Ureter (tissue), 1 donor: ENCODE data around the gene ZNF701. TPM values are rescaled to one million over a fixed set of nuclear protein-coding genes. Genes with fewer than 3 reads are reported as not detected.
A peak's percentile ranks its signal among the peaks of the same experiment; 100 is the strongest.
"Not testable (repeated sequence)": the region's sequence is repeated elsewhere in the genome, so short reads cannot be mapped to it uniquely, and the experiment has no call there.

ENCODE experiments used
- DNase-seq: peaks from one replicate; pipeline ENCODE4 v3.0.0-alpha.2; 2020; ENCODE audit warnings: low spot score
- total RNA-seq: library from RNA; stranded (reverse); gene quantifications from one replicate; pipeline ENCODE4 v1.2.4, GENCODE V29; 2023
- donor health status: DM: yes; HTN: yes; CAD: no.

Gene ZNF701
- 29.7 TPM for total RNA-seq

GRCh38 chr19:52570000-52570861 is at the start of gene ZNF701:
Gene ZNF701 (plus strand): TSS chr19:52570287. CDS start chr19:52574148, 3,861 bp downstream.
- peak; percentile 98 for DNase-seq

GRCh38 chr19:52522551-52522950 is 47.5 kb upstream of the ZNF701 start:
- DNase-seq, result no peak

- no peak for DNase-seq
Observed at GRCh38 chr19:52524086-52524485, 46.0 kb upstream of the ZNF701 start.

DNA sequence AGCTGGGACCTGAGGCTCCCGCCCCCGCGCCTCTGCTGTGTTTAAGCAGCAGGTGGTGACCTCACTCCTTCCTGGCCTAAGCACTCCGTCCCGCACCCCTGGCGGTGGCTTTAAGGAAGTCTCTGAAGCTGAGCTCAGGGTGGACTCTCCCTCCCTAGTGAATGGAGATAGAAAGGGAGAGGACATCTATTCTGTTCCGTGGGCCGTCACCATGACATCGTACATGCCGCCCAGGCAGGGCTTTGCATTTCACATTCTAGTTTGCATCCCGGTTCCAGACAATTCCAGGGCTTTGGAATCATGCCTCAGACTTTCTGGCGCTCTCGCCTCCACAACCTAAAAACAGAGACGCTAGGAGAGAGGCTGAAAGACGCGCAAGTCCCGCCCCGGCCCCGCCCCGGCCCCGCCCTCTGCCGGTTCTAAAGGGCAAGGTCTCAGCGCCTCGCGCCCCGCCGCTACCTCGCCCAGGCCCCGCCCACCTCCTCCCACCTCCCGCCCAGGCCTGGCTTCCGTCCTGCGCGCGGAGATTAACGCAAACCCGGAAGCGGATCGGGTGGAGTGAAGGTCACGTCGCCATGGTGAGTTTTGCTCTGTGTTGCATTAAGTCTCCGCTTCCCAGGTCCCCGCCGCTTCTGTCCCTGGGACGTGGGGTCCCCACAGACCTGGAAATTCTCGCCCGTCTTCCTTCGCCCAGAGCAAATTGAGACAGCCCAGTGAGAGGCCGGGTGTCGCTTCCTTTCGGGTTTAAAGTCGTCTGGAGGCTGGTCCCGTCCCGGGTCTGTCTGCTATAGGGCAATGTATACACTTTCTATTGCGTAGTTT is 42.7 kb upstream of the ZNF701 start, which contains the start of gene ZNF808:
Gene ZNF808, plus strand, starts transcription at position 535 of the 822 bp plus-strand sequence. CDS start 15,617 bp downstream, outside the sequence.
- DNase-seq, result peak; percentile 98

- no peak for DNase-seq
Observed at GRCh38 chr19:52527956-52528351, 42.1 kb upstream of the ZNF701 start.

DNA sequence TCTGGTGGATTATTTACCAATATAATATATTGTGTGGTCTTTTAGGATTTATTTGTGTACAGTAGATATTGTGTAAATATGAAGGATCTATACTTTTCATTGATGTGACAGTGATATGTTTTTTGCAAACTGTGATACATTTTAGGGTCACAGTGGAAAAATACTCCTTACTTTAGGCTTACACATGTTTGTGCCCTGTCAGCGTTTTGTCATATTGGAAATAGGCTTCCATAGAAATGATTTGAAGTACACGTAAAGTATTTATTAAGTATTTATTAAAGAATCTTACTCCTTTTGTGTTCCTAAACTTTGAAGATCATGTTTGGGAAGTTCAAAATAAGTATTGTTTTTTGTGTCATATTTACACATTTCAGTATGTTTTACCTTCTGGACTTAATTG is 37.6 kb upstream of the ZNF701 start:
- no peak for DNase-seq

DNA sequence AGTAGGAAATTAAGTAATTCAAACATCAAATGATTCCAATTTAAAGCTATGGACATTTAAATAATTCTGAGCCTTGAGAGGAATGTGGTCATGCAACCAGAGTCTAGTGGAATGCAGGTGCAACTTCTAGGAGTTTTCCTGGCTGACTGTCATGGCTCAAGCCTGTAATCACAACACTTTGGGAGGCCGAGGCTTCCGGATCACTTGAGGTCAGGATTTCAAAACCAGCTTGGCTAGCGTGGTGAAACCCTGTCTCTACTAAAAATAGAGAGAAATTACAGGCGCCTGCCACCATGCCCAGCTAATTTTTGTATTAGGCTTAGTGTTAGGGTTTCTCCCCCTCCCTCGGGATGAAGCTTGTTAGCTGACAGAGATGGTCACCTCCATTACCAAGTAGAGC is 36.2 kb upstream of the ZNF701 start:
- DNase-seq, result no peak

GRCh38 chr19:52535385-52535770 is 34.7 kb upstream of the ZNF701 start:
- not testable (repeated sequence) for DNase-seq

DNA sequence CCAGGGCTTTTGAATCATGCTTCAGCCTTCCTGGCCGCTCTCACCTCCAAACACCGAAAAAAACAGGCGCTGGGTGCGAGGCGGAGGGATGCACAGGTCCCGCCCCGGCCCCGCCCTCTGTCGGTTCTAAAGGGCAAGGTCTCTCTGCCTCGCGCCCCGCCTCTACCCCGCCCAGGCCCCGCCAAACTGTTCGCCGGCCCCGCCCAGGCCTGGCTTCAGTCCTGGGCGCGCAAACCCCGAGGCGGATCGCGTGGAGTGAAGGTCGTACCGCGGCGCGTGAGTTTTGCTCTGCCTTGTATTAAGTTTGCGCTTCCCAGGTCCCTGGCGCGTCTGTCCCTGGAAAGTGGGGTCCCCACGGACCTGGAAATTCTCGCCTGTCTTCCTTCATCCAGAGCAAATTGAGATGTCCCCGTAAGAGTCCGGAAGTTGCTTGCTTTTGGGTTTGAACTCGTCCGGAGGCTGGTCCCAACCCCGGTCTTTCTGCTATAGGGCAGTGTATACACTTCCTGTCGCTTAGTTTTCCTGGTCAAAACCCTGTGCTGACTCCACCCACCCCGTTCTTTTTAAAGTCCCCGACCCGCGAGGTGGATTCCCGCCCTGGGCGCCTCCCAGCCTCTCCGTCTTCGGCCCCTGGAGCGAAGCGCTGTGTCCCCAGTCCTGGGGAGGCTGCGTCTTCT is 34.2 kb upstream of the ZNF701 start:
- DNase-seq, result peak; percentile 85

GRCh38 chr19:52536448-52536800 is 33.7 kb upstream of the ZNF701 start:
- DNase-seq, result no peak

DNA sequence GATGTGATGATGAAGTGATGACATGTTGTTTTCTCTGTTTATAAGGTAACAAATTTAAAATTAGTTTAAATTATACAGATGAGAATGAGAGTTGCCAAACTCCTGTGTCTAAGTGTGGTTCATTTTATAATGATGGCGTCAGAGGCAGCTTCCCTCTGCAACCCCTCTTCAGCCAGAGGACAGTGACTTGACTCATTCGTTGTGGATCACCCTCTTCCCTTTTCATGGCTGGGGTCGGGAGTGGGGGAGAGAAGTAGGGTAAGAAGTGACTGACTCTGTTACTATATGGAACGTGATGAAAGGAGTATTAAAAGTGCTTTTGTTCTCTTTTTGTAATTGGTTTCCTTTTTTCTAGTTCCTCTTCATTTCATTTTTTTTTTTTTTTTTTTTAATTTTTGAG is 31.3 kb upstream of the ZNF701 start:
- DNase-seq, result not testable (repeated sequence)

DNA sequence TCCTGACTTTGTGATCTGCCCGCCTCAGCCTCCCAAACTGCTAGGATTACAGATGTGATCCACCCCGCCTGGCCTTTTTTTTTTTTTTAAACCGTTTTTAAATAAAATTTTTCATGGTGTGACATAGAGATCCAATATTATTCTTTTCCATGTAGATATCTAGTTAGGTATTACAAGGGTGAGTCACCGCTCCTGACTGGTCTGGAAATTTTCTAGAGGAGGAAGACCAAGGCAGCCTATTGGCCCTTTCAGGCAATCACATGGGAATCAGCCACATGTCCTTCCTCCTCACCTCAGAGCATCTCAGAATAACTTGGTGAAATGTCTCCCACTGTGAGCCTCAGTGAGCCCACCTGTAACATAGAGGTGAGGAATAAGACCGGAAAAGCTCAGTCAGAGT is 28.9 kb upstream of the ZNF701 start:
- not testable (repeated sequence) for DNase-seq

GRCh38 chr19:52541608-52542007 is 28.5 kb upstream of the ZNF701 start:
- no peak for DNase-seq

- not testable (repeated sequence) for DNase-seq
Observed at GRCh38 chr19:52542541-52542940, 27.5 kb upstream of the ZNF701 start.

- DNase-seq, result no peak
Observed at GRCh38 chr19:52542984-52543664, 27.0 kb upstream of the ZNF701 start.

DNA sequence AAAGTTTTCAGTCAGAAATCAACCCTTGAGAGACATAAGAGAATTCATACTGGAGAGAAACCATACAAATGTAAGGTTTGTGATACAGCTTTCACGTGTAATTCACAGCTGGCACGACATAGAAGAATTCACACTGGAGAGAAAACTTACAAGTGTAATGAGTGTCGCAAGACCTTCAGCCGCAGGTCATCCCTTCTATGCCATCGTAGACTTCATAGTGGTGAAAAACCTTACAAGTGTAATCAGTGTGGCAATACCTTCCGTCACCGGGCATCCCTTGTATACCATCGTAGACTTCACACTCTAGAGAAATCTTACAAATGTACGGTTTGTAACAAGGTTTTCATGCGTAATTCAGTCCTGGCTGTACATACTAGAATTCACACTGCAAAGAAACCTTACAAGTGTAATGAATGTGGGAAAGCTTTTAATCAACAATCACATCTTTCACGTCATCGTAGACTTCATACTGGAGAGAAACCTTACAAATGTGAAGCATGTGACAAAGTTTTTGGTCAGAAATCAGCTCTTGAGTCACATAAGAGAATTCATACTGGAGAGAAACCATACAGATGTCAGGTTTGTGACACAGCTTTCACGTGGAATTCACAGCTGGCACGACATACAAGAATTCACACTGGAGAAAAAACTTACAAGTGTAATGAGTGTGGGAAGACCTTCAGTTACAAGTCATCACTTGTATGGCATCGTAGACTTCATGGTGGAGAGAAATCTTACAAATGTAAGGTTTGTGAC is 15.7 kb upstream of the ZNF701 start:
- no peak for DNase-seq

DNA sequence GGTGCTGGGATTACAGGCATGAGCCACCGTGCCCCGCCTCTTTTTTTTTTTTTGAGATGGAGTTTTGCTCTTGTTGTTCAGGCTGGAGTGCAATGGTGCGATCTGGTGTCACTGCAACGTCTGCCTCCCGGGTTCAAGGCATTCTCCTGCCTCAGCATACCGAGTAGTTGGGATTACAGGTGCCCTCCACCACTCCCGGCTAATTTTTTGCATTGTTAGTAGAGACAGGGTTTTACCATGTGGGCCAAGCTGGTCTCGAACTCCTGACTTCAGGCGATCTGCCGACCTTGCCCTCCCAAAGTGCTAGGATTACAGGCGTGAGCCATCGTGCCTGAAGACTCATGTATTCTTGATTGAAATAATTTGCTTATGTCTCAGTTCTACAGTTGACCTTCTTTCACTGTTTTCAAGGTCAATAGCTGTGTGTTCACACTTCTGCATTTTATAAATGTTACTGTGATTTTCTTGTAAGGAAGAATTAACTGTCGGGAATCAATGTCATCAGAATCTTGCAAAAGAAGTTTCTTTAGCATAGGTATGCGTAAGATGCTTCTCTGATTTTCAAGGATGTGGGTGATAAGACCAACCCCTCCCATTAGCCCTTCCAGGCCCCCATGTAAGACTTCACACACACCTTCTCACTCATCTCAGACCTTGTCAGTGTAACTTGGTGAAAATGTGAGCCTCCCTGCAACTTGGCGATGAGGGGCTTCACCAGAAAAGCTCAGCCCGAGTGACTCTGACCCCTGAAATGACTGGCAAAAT is 12.7 kb upstream of the ZNF701 start:
- DNase-seq, result no peak

DNA sequence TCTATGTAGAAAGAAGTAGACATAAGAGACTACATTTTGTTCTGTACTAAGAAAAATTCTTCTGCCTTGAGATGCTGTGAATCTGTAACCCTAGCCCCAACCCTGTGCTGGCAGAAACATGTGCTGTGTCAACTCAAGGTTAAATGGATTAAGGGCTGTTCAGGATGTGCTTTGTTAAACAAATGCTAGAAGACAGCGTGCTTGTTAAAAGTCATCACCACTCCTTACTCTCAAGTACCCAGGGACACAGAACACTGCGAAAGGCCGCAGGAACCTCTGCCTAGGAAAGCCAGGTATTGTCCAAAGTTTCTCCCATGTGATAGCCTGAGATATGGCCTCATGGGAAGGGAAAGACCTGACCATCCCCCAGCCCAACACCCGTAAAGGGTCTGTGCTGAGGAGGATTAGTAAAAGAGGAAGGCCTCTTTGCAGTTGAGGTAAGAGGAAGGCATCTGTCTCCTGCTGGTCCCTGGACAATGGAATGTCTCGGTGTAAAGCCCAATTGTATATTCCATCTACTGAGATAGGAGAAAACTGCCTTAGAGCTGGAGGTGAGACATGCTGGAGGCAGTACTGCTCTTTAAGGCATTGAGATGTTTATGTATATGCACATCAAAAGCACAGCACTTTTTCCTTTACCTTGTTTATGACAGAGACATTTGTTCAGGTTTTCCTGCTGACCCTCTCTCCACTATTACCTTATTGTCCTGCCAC is 11.2 kb upstream of the ZNF701 start:
- not testable (repeated sequence) for DNase-seq

DNA sequence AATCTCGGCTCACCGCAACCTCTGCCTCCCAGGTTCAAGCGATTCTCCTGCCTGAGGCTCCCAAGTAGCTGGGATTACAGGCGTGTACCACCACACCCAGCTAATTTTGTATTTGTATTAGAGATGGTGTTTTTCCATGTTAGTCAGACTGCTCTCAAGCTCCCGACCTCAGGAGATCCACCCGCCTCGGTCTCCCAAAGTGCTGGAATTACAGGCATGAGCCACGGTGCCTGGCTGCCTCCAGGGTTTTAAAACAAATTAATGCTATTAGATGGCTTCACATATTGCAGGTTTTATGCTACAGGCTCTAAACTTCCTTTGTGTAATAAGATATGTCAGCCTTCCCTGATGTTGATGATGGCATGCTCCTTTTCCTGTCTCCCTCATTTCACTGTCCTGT is 8.5 kb upstream of the ZNF701 start:
- DNase-seq, result not testable (repeated sequence)
